COLO829 (cell line): ENCODE results near the gene ALKBH4.
"Not testable (repeated sequence)": the region's sequence is repeated elsewhere in the genome, so short reads cannot be mapped to it uniquely, and the experiment has no call there.

Experiments used
- DNase-seq: peaks from one replicate; pipeline ENCODE4 v3.0.0; 2012; ENCODE audit warnings: low spot score

Gene ALKBH4

GRCh38 chr7:102478314-102479208, 13.9 kb upstream of the ALKBH4 start, which contains the start of gene POLR2J:
Gene POLR2J, minus strand, starts transcription at chr7:102478922. Its CDS starts 62 bp downstream, at chr7:102478860.
- DNase-seq: not testable (repeated sequence)

GRCh38 chr7:102474736-102475435, 10.2 kb upstream of the ALKBH4 start:
- DNase-seq: not testable (repeated sequence)

- DNase-seq: not testable (repeated sequence)
Observed at GRCh38 chr7:102474116-102474515, 9.5 kb upstream of the ALKBH4 start.

GRCh38 chr7:102473271-102473991, 8.8 kb upstream of the ALKBH4 start:
- no peak for DNase-seq

- DNase-seq: no peak
Observed at GRCh38 chr7:102472126-102473041, 7.7 kb upstream of the ALKBH4 start.

GRCh38 chr7:102471791-102472125, 7.1 kb upstream of the ALKBH4 start:
- DNase-seq: no peak

GRCh38 chr7:102469972-102470825, 5.5 kb upstream of the ALKBH4 start:
- no peak for DNase-seq

- no peak for DNase-seq
Observed at GRCh38 chr7:102469351-102469971, 4.8 kb upstream of the ALKBH4 start.

GRCh38 chr7:102468478-102469350, 4.1 kb upstream of the ALKBH4 start:
- no peak for DNase-seq

GRCh38 chr7:102467581-102468477, 3.2 kb upstream of the ALKBH4 start:
- no peak for DNase-seq

- no peak for DNase-seq
Observed at GRCh38 chr7:102466097-102466496, 1.4 kb upstream of the ALKBH4 start.

- DNase-seq: no peak
Observed at GRCh38 chr7:102463841-102464576, 654 bp downstream of the ALKBH4 start.

- DNase-seq: no peak
Observed at GRCh38 chr7:102460467-102460866, 4.2 kb downstream of the ALKBH4 start.

GRCh38 chr7:102459221-102459844, 5.3 kb downstream of the ALKBH4 start:
- DNase-seq: no peak

- DNase-seq: no peak
Observed at GRCh38 chr7:102457352-102457924, 7.2 kb downstream of the ALKBH4 start.

- no peak for DNase-seq
Observed at GRCh38 chr7:102456327-102456726, 8.3 kb downstream of the ALKBH4 start.
